ENCODE measurements around the gene KIF7.

GRCh38 chr15:89614164-89614563 lies 41.1 kb downstream of the KIF7 start:
- TF ChIP-seq, protein P1, sequence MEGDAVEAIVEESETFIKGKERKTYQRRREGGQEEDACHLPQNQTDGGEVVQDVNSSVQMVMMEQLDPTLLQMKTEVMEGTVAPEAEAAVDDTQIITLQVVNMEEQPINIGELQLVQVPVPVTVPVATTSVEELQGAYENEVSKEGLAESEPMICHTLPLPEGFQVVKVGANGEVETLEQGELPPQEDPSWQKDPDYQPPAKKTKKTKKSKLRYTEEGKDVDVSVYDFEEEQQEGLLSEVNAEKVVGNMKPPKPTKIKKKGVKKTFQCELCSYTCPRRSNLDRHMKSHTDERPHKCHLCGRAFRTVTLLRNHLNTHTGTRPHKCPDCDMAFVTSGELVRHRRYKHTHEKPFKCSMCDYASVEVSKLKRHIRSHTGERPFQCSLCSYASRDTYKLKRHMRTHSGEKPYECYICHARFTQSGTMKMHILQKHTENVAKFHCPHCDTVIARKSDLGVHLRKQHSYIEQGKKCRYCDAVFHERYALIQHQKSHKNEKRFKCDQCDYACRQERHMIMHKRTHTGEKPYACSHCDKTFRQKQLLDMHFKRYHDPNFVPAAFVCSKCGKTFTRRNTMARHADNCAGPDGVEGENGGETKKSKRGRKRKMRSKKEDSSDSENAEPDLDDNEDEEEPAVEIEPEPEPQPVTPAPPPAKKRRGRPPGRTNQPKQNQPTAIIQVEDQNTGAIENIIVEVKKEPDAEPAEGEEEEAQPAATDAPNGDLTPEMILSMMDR (IDR thresholded peaks at IDR 0.05; ENCODE audit: borderline replicate concordance, extremely low read depth, low read length, poor library complexity, severe bottlenecking), result no peak
- no peak for TF ChIP-seq EZH2 (IDR thresholded peaks at IDR 0.05; ENCODE audit: borderline replicate concordance, low read depth, low read length, severe bottlenecking)

Data from DND-41 (cell line).